ENCODE results near the gene SLC35G6.
"Not testable (repeated sequence)": the region's sequence is repeated elsewhere in the genome, so short reads cannot be mapped to it uniquely, and the experiment has no call there.

The SLC35G6 gene

DNA sequence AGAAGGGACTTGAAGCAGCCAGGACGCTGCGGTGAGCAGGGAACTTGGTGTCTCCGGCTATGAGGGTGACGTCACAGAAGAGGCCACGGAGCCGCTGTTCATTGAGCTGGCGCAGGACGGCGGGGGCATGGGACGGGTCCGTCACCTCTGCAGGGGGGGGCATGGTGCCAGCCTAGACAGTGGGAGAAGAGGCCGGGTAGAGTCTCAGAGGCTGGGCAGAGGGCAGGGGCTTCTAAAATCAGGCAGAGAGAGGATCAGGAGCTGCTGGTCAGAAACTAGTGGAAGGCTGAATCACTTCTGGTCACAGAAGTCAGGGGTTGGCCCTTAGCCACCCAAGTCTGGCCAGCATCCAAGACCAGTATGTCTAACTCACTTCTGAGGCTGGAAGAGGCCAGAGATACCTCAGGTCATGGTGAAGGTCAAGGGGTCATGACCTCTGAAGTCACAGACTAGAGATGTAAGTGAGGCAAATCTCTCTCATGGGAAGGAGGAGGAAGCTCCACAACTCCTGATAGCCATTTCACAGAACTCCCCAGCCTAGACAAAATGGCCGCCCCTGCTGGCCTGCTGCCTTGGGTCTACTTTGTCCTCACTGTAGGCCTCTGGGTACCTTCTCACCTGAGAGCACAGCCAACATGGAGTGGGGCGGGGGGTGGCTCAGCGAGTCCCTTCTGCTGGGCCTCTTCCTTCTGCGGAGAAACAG, 14.5 kb upstream of the SLC35G6 start:
- H3K4me3 ChIP-seq (ENCODE audit: control insufficient read depth, low read depth, low read length) = no peak overlapping the region
- TF ChIP-seq, protein P1, sequence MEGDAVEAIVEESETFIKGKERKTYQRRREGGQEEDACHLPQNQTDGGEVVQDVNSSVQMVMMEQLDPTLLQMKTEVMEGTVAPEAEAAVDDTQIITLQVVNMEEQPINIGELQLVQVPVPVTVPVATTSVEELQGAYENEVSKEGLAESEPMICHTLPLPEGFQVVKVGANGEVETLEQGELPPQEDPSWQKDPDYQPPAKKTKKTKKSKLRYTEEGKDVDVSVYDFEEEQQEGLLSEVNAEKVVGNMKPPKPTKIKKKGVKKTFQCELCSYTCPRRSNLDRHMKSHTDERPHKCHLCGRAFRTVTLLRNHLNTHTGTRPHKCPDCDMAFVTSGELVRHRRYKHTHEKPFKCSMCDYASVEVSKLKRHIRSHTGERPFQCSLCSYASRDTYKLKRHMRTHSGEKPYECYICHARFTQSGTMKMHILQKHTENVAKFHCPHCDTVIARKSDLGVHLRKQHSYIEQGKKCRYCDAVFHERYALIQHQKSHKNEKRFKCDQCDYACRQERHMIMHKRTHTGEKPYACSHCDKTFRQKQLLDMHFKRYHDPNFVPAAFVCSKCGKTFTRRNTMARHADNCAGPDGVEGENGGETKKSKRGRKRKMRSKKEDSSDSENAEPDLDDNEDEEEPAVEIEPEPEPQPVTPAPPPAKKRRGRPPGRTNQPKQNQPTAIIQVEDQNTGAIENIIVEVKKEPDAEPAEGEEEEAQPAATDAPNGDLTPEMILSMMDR (IDR thresholded peaks at IDR 0.05; ENCODE audit: control insufficient read depth, insufficient read depth, low read depth, low read length, missing control alignments) = no peak
- DNase-seq (ENCODE audit: low read depth) = no peak

- no peak for DNase-seq (ENCODE audit: low read depth)
- no peak overlapping the region for H3K4me3 ChIP-seq (ENCODE audit: control insufficient read depth, low read depth, low read length)
- TF ChIP-seq, protein P1 (IDR thresholded peaks at IDR 0.05; ENCODE audit: control insufficient read depth, insufficient read depth, low read depth, low read length, missing control alignments) = no peak
Measured at GRCh38 chr17:7467498-7467897, 13.7 kb upstream of the SLC35G6 start.

DNA sequence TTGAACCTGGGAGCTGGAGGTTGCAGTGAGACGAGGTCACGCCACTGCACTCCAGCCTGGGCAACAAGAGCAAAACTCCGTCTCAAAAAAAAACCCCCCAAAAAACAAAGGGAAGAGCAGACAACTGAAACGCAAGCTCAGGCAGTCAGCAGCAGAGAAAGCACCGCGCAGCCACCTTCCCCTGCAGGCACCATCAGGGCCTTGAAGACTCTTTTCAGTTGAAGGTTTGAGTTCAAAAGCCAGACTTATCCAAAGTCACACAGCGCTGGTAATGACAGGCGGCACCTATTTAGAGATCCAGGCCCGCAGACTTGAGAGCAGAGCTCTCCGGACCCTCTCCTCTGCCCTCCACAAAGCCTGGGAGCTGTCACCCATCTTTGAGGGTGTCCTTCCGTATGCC, 13.0 kb upstream of the SLC35G6 start:
- TF ChIP-seq, protein P1 (IDR thresholded peaks at IDR 0.05; ENCODE audit: control insufficient read depth, insufficient read depth, low read depth, low read length, missing control alignments) = no peak
- DNase-seq (ENCODE audit: low read depth) = no peak
- no peak overlapping the region for H3K4me3 ChIP-seq (ENCODE audit: control insufficient read depth, low read depth, low read length)

- H3K4me3 ChIP-seq (ENCODE audit: control insufficient read depth, low read depth, low read length) = no peak overlapping the region
- TF ChIP-seq, protein P1 (IDR thresholded peaks at IDR 0.05; ENCODE audit: control insufficient read depth, insufficient read depth, low read depth, low read length, missing control alignments) = no peak
- no peak for DNase-seq (ENCODE audit: low read depth)
Measured at GRCh38 chr17:7468804-7469389, 12.3 kb upstream of the SLC35G6 start.

DNA sequence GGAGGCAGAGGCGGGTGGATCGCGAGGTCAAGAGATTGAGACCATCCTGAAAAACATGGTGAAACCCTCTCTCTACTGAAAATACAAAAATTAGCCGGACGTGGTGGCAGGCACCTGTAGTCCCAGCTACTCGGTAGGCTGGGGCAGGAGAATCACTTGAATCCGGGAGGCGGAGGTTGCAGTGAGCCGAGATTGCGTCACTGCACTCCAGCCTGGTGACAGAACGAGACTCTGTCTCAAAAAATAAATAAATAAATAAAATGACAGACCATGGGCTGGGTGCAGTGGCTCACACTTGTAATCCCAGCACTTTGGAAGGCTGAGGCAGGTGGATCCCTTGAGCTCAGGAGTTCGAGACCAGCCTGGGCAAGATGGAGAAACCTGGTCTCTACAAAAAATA, 11.4 kb upstream of the SLC35G6 start:
- not testable (repeated sequence) for DNase-seq (ENCODE audit: low read depth); H3K4me3 ChIP-seq (ENCODE audit: control insufficient read depth, low read depth, low read length)

- H3K4me3 ChIP-seq (ENCODE audit: control insufficient read depth, low read depth, low read length); DNase-seq (ENCODE audit: low read depth): not testable (repeated sequence)
Measured at GRCh38 chr17:7470457-7470973, 10.7 kb upstream of the SLC35G6 start.

DNA sequence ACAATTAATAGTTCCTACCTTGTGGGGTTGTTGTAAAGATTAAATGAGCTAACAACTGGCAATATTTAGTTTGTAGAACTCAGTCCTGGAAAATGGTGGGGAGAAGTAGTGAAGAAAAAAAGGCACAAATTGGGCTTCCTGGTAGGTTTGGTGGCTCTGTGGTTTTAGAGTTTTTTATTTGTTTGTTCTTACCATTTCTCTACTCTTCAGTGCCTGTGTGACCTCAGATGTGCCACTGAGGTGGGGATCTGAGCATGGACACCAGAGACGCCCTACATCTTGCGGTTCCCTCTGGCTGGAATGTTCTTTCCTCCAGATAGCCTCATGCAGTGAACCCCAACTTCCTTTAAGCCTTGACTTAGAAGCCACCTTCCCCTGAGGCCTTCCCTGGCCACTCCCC, 9.5 kb upstream of the SLC35G6 start:
- TF ChIP-seq, protein P1 (IDR thresholded peaks at IDR 0.05; ENCODE audit: control insufficient read depth, insufficient read depth, low read depth, low read length, missing control alignments) = no peak
- DNase-seq (ENCODE audit: low read depth) = no peak
- H3K4me3 ChIP-seq (ENCODE audit: control insufficient read depth, low read depth, low read length) = no peak overlapping the region

- DNase-seq (ENCODE audit: low read depth); H3K4me3 ChIP-seq (ENCODE audit: control insufficient read depth, low read depth, low read length): not testable (repeated sequence)
Measured at GRCh38 chr17:7474767-7475166, 6.5 kb upstream of the SLC35G6 start.
